Neural progenitor cell (in vitro differentiated cells): ENCODE data around the gene MBTPS1. TPM values are rescaled to one million over a fixed set of nuclear protein-coding genes. Genes with fewer than 3 reads are reported as not detected.
A peak's percentile ranks its signal among the peaks of the same experiment; 100 is the strongest.

Experiments used
- DNase-seq: peaks from one replicate; pipeline ENCODE4 v3.0.0-alpha.2; 2016; ENCODE audit warnings: low spot score
- H2AFZ ChIP-seq: fragments of 200-600 bp; sonication (generic); replicated peaks from 2 replicates; pipeline ENCODE4 v1.6.1; 2016; ENCODE audit warnings: antibody characterized with exemption
- H3F3A ChIP-seq: fragments of 200-600 bp; sonication (generic); 2 replicates; pipeline ENCODE4 v1.6.1; 2016; ENCODE audit warnings: antibody characterized with exemption, low read depth
- H3K27ac ChIP-seq: fragments of 200-600 bp; sonication (generic); 2 replicates; pipeline ENCODE4 v1.5.1; 2016; ENCODE audit warnings: mild to moderate bottlenecking
- H3K27me3 ChIP-seq: fragments of 200-600 bp; sonication (generic); 2 replicates; pipeline ENCODE4 v1.6.1; 2016; ENCODE audit warnings: mild to moderate bottlenecking, moderate library complexity
- H3K36me3 ChIP-seq: fragments of 200-600 bp; sonication (generic); 2 replicates; pipeline ENCODE4 v1.5.1; 2016
- H3K4me1 ChIP-seq: fragments of 200-600 bp; sonication (generic); 2 replicates; pipeline ENCODE4 v1.6.1; 2016; ENCODE audit warnings: mixed run types
- H3K4me2 ChIP-seq: fragments of 200-600 bp; sonication (generic); 2 replicates; pipeline ENCODE4 v1.6.1; 2016
- H3K4me3 ChIP-seq: fragments of 200-600 bp; sonication (generic); 2 replicates; pipeline ENCODE4 v1.5.1; 2016
- H3K79me2 ChIP-seq: fragments of 200-600 bp; sonication (generic); 2 replicates; pipeline ENCODE4 v1.6.1; 2016; ENCODE audit warnings: low read depth
- H3K9ac ChIP-seq: fragments of 200-600 bp; sonication (generic); 2 replicates; pipeline ENCODE4 v1.6.1; 2016
- H3K9me3 ChIP-seq: fragments of 200-600 bp; sonication (generic); 2 replicates; pipeline ENCODE4 v1.5.1; 2016; ENCODE audit warnings: low read depth
- H4K20me1 ChIP-seq: fragments of 200-600 bp; sonication (generic); 2 replicates; pipeline ENCODE4 v1.6.1; 2016; ENCODE audit warnings: low read depth
- H3K27ac Mint-ChIP-seq: 3 replicates; pipeline ENCODE4 v1.8.0; 2021; ENCODE audit warnings: mixed read lengths
- H3K27me3 Mint-ChIP-seq: 2 replicates; pipeline ENCODE4 v1.8.0; 2022; ENCODE audit warnings: low read depth, mild to moderate bottlenecking, inconsistent platforms, moderate library complexity, mixed read lengths; ENCODE audit not compliant: insufficient read depth
- H3K36me3 Mint-ChIP-seq: 3 replicates; pipeline ENCODE4 v1.8.0; 2021; ENCODE audit warnings: mixed read lengths
- H3K4me1 Mint-ChIP-seq: 3 replicates; pipeline ENCODE4 v1.8.0; 2021; ENCODE audit warnings: mixed read lengths
- H3K4me3 Mint-ChIP-seq: 3 replicates; pipeline ENCODE4 v1.8.0; 2021; ENCODE audit warnings: mild to moderate bottlenecking, moderate library complexity, mixed read lengths
- H3K9me3 Mint-ChIP-seq: 3 replicates; pipeline ENCODE4 v1.8.0; 2020; ENCODE audit warnings: mixed read lengths
- CTCF ChIP-seq: fragments of 200-600 bp; sonication (generic); IDR thresholded peaks from 2 replicates; pipeline ENCODE4 v1.5.1; 2017; ENCODE audit warnings: antibody characterized with exemption, mild to moderate bottlenecking
- EZH2 ChIP-seq: fragments of 200-600 bp; sonication (generic); IDR thresholded peaks from 2 replicates; pipeline ENCODE4 v1.6.1; 2017; ENCODE audit warnings: antibody characterized with exemption, mild to moderate bottlenecking, moderate library complexity
- EZH2phosphoT487 ChIP-seq: fragments of 200-600 bp; sonication (generic); IDR thresholded peaks from 2 replicates; pipeline ENCODE4 v1.6.1; 2017; ENCODE audit warnings: antibody characterized with exemption
- total RNA-seq: library from RNA; depleted of rRNA; stranded (reverse); fragments of >200 nt; gene quantifications from 2 replicates; pipeline ENCODE4 v1.2.3, GENCODE V29; 2015; ENCODE audit warnings: low replicate concordance

The MBTPS1 gene
- total RNA-seq, 1 donor from 2014 or later: 52.3 TPM

GRCh38 chr16:84049403-84050060 is 67.2 kb downstream of the MBTPS1 start:
- no peak overlapping the region for H3K4me3 ChIP-seq
- no peaks in the 10 kb centered on the region for H3K27me3 ChIP-seq
- no peaks in the 10 kb centered on the region for H3K79me2 ChIP-seq
- H3K4me1 ChIP-seq: peaks cover 23% of the 10 kb centered on the region
- H3K9ac ChIP-seq: no peak overlapping the region
- Mint-ChIP-seq H3K4me1 (peaks cover 28% of the 10 kb centered on the region), H3K9me3 (no peaks in the 10 kb centered on the region), H3K27me3 (peaks cover 10% of the 10 kb centered on the region), H3K36me3 (peaks cover 16% of the 10 kb centered on the region), H3K4me3 (no peak overlapping the region), H3K27ac (no peak overlapping the region)
- no peak for TF ChIP-seq EZH2
- no peak for TF ChIP-seq CTCF
- no peak for TF ChIP-seq EZH2phosphoT487
- no peak overlapping the region for H2AFZ ChIP-seq
- H3K27ac ChIP-seq: no peak overlapping the region
- H4K20me1 ChIP-seq: peaks cover 4% of the 10 kb centered on the region
- DNase-seq: no peak
- H3K4me2 ChIP-seq: no peak overlapping the region
- H3K36me3 ChIP-seq: no peaks in the 10 kb centered on the region
- no peaks in the 10 kb centered on the region for H3K9me3 ChIP-seq
- peaks cover 25% of the 10 kb centered on the region for H3F3A ChIP-seq

GRCh38 chr16:84048871-84049270 is 67.9 kb downstream of the MBTPS1 start:
- no peak overlapping the region for H3K4me2 ChIP-seq
- no peak overlapping the region for H3K27ac Mint-ChIP-seq
- no peaks in the 10 kb centered on the region for H3K36me3 ChIP-seq
- no peaks in the 10 kb centered on the region for H3K9me3 ChIP-seq
- peaks cover 13% of the 10 kb centered on the region for H3K36me3 Mint-ChIP-seq
- DNase-seq: no peak
- no peak overlapping the region for H2AFZ ChIP-seq
- no peaks in the 10 kb centered on the region for H3K27me3 ChIP-seq
- H3K4me1 Mint-ChIP-seq: peaks cover 35% of the 10 kb centered on the region
- peaks cover 29% of the 10 kb centered on the region for H3K4me1 ChIP-seq
- H3K4me3 Mint-ChIP-seq: no peak overlapping the region
- peaks cover 8% of the 10 kb centered on the region for H4K20me1 ChIP-seq
- H3K27me3 Mint-ChIP-seq: peaks cover 12% of the 10 kb centered on the region
- TF ChIP-seq CTCF (no peak), EZH2 (no peak), EZH2phosphoT487 (no peak)
- no peak overlapping the region for H3K27ac ChIP-seq
- H3F3A ChIP-seq: peaks cover 32% of the 10 kb centered on the region
- H3K9me3 Mint-ChIP-seq: no peaks in the 10 kb centered on the region
- H3K9ac ChIP-seq: no peak overlapping the region
- H3K4me3 ChIP-seq: no peak overlapping the region
- H3K79me2 ChIP-seq: no peaks in the 10 kb centered on the region

GRCh38 chr16:84048270-84048669 is 68.5 kb downstream of the MBTPS1 start:
- Histone ChIP-seq H3K4me3 (no peak overlapping the region), H4K20me1 (peaks cover 8% of the 10 kb centered on the region), H2AFZ (no peak overlapping the region), H3K27me3 (no peaks in the 10 kb centered on the region), H3K4me1 (peaks cover 35% of the 10 kb centered on the region), H3K27ac (no peak overlapping the region), H3K4me2 (no peak overlapping the region), H3K9ac (no peak overlapping the region), H3K79me2 (no peaks in the 10 kb centered on the region), H3K9me3 (no peaks in the 10 kb centered on the region), H3F3A (peaks cover 38% of the 10 kb centered on the region), H3K36me3 (no peaks in the 10 kb centered on the region)
- DNase-seq: peak; percentile 52
- Mint-ChIP-seq H3K27me3 (peaks cover 14% of the 10 kb centered on the region), H3K36me3 (peaks cover 9% of the 10 kb centered on the region), H3K9me3 (no peaks in the 10 kb centered on the region), H3K4me1 (peaks cover 41% of the 10 kb centered on the region), H3K4me3 (no peak overlapping the region), H3K27ac (peak overlapping the region; percentile 30)
- TF ChIP-seq CTCF (peak; percentile 42), EZH2 (no peak)
